HL-60 (cell line): ENCODE data around the gene PIMREG.

Source experiments
- POLR2AphosphoS5 ChIP-seq: IDR thresholded peaks from 2 replicates; pipeline ENCODE4 v1.6.1; 2012; ENCODE audit warnings: low read depth
- SPI1 ChIP-seq: IDR thresholded peaks from 2 replicates; pipeline ENCODE4 v1.6.1; 2012; ENCODE audit warnings: low read depth, mild to moderate bottlenecking, borderline replicate concordance
- TF ChIP-seq, protein P1 (sequence below): IDR thresholded peaks from one replicate; pipeline ENCODE4 v1.5.1; 2011; ENCODE audit warnings: low read length, control low read depth, inconsistent platforms; ENCODE audit not compliant: insufficient read depth
- TF ChIP-seq, protein P2 (sequence below): IDR thresholded peaks from 2 replicates; pipeline ENCODE4 v1.6.1; 2012; ENCODE audit warnings: low read depth; ENCODE audit not compliant: insufficient replicate concordance

DNA sequence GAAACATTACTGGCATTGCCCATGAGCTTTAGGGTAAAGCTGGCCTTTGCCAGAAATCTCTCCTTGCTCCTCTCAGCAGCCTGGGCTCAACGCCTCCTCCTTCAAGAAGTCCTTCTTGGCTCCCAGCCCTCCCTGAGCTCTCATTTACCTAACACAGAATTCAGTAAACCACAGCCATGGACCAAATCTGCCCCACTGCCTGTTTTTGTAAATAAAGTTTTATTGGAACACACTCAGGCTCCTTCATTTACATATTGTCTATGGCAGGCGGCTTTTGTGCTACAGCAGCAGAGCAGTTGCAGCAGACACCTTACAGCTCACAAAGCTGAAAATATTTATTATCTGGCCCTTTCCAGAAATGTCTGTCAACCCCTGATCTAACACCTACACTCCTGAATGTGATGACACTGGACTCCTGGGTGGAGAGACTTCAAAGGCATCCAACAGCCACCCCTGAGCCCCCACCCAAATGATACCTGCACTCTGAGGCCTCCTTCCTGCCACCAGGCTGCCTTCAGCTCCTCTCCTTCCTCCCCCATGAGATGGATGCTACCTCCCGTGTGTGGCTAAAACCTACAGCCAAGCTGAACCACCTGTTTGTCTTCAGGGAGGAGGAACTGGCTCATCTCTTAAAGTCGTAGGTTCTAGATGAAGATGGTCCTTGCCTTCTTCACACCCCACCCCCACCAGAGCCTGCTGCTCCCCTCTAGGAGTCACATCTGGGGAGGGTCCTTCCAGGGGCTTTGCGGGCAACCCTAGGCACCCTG, 41.6 kb downstream of the PIMREG start:
- TF ChIP-seq POLR2AphosphoS5 (no peak), SPI1 (no peak)
- TF ChIP-seq, protein P1, sequence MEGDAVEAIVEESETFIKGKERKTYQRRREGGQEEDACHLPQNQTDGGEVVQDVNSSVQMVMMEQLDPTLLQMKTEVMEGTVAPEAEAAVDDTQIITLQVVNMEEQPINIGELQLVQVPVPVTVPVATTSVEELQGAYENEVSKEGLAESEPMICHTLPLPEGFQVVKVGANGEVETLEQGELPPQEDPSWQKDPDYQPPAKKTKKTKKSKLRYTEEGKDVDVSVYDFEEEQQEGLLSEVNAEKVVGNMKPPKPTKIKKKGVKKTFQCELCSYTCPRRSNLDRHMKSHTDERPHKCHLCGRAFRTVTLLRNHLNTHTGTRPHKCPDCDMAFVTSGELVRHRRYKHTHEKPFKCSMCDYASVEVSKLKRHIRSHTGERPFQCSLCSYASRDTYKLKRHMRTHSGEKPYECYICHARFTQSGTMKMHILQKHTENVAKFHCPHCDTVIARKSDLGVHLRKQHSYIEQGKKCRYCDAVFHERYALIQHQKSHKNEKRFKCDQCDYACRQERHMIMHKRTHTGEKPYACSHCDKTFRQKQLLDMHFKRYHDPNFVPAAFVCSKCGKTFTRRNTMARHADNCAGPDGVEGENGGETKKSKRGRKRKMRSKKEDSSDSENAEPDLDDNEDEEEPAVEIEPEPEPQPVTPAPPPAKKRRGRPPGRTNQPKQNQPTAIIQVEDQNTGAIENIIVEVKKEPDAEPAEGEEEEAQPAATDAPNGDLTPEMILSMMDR: no peak
- TF ChIP-seq, protein P2, sequence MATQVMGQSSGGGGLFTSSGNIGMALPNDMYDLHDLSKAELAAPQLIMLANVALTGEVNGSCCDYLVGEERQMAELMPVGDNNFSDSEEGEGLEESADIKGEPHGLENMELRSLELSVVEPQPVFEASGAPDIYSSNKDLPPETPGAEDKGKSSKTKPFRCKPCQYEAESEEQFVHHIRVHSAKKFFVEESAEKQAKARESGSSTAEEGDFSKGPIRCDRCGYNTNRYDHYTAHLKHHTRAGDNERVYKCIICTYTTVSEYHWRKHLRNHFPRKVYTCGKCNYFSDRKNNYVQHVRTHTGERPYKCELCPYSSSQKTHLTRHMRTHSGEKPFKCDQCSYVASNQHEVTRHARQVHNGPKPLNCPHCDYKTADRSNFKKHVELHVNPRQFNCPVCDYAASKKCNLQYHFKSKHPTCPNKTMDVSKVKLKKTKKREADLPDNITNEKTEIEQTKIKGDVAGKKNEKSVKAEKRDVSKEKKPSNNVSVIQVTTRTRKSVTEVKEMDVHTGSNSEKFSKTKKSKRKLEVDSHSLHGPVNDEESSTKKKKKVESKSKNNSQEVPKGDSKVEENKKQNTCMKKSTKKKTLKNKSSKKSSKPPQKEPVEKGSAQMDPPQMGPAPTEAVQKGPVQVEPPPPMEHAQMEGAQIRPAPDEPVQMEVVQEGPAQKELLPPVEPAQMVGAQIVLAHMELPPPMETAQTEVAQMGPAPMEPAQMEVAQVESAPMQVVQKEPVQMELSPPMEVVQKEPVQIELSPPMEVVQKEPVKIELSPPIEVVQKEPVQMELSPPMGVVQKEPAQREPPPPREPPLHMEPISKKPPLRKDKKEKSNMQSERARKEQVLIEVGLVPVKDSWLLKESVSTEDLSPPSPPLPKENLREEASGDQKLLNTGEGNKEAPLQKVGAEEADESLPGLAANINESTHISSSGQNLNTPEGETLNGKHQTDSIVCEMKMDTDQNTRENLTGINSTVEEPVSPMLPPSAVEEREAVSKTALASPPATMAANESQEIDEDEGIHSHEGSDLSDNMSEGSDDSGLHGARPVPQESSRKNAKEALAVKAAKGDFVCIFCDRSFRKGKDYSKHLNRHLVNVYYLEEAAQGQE: no peak
